ACC112 (cell line): ENCODE measurements around the gene NET1.

Source experiments
- H2AFZ ChIP-seq: fragments of 200-600 bp; sonication (generic); one replicate; pipeline ENCODE4 v1.6.0; 2017; ENCODE audit warnings: antibody characterized with exemption, low read length; ENCODE audit not compliant: unreplicated experiment
- H3K27ac ChIP-seq: fragments of 200-600 bp; sonication (generic); 2 replicates; pipeline ENCODE4 v1.5.1; 2014; ENCODE audit warnings: low read depth, mild to moderate bottlenecking, antibody characterized with exemption, low read length, moderate library complexity
- H3K27me3 ChIP-seq: fragments of 200-600 bp; sonication (generic); 2 replicates; pipeline ENCODE4 v1.6.1; 2014; ENCODE audit warnings: mild to moderate bottlenecking, antibody characterized with exemption, low read length, moderate library complexity, mixed read lengths; ENCODE audit not compliant: insufficient read depth
- H3K36me3 ChIP-seq: fragments of 200-600 bp; sonication (generic); 2 replicates; pipeline ENCODE4 v1.6.1; 2016; ENCODE audit warnings: mild to moderate bottlenecking, antibody characterized with exemption, low read length, moderate library complexity, mixed read lengths; ENCODE audit not compliant: insufficient read depth
- H3K4me1 ChIP-seq: fragments of 200-600 bp; sonication (generic); one replicate; pipeline ENCODE4 v1.6.1; 2016; ENCODE audit warnings: low read length, mixed read lengths; ENCODE audit not compliant: insufficient read depth, unreplicated experiment, control insufficient read depth
- H3K4me3 ChIP-seq: fragments of 200-600 bp; sonication (generic); 2 replicates; pipeline ENCODE4 v1.5.1; 2014; ENCODE audit warnings: mild to moderate bottlenecking, low read depth, low read length
- H3K79me2 ChIP-seq: fragments of 200-600 bp; sonication (generic); one replicate; pipeline ENCODE4 v1.6.0; 2016; ENCODE audit warnings: low read length; ENCODE audit not compliant: control insufficient read depth, unreplicated experiment, insufficient read depth

NET1 gene

DNA sequence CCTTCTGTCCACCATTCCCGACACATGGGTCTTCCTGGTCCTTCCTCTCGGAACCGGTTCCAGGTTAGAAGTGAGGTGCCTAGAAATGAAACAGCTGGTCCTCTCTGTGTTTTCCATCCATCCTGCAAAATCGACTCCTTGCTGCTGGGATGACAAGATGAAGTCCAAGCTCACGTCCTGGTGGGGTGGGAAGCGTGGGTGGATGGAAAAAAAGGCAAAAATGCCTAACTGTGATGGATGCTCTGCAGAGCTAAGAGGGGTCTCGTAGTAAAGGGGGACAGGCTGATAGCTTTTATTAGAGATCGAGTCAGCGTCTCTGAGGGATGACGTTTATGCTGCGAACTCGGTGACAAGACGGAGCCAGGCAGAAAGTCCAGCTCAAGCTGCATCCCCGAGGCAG is 72.9 kb downstream of the NET1 start:
- H2AFZ ChIP-seq, result no peak overlapping the region
- H3K4me3 ChIP-seq, result no peak overlapping the region
- peaks cover 17% of the 10 kb centered on the region; the same call in 1 of the 2 replicates for H3K27me3 ChIP-seq
- H3K79me2 ChIP-seq, result no peaks in the 10 kb centered on the region
- no peaks in the 10 kb centered on the region for H3K4me1 ChIP-seq
- H3K36me3 ChIP-seq, result no peaks in the 10 kb centered on the region
- no peak overlapping the region for H3K27ac ChIP-seq

- Histone ChIP-seq H3K27ac (no peak overlapping the region), H3K79me2 (no peaks in the 10 kb centered on the region)
Measured at GRCh38 chr10:5485948-5486852, 73.8 kb downstream of the NET1 start.

DNA sequence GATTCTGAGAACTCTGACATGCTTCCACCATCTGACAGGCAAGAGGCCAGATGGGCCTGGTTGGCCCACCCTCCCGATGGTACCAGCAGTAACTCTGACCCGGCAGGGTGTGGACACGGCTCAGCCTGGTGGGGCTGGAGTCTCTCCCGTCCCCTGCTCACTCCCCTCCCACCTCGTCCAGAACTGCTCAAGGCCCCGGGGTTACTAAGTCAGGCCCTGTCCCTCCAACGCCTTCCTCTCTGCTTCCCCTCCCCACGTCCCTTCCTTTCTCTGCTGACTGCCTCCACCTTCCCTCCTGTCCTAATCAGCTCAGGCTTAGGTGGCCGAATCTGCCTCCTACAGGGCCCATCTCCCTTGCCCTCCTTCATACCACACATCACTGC is 74.5 kb downstream of the NET1 start:
- H2AFZ ChIP-seq, result no peak overlapping the region
- no peaks in the 10 kb centered on the region for H3K36me3 ChIP-seq
- peaks cover 17% of the 10 kb centered on the region; the same call in 1 of the 2 replicates for H3K27me3 ChIP-seq
- no peaks in the 10 kb centered on the region for H3K79me2 ChIP-seq
- H3K27ac ChIP-seq, result no peak overlapping the region
- H3K4me3 ChIP-seq, result no peak overlapping the region
- H3K4me1 ChIP-seq, result no peaks in the 10 kb centered on the region

More at GRCh38 chr10:5485948-5486852, 73.8 kb downstream of the NET1 start:
- Histone ChIP-seq H3K36me3 (no peaks in the 10 kb centered on the region), H3K4me1 (no peaks in the 10 kb centered on the region), H3K4me3 (no peak overlapping the region), H2AFZ (no peak overlapping the region), H3K27me3 (peaks cover 17% of the 10 kb centered on the region; the same call in 1 of the 2 replicates)

DNA sequence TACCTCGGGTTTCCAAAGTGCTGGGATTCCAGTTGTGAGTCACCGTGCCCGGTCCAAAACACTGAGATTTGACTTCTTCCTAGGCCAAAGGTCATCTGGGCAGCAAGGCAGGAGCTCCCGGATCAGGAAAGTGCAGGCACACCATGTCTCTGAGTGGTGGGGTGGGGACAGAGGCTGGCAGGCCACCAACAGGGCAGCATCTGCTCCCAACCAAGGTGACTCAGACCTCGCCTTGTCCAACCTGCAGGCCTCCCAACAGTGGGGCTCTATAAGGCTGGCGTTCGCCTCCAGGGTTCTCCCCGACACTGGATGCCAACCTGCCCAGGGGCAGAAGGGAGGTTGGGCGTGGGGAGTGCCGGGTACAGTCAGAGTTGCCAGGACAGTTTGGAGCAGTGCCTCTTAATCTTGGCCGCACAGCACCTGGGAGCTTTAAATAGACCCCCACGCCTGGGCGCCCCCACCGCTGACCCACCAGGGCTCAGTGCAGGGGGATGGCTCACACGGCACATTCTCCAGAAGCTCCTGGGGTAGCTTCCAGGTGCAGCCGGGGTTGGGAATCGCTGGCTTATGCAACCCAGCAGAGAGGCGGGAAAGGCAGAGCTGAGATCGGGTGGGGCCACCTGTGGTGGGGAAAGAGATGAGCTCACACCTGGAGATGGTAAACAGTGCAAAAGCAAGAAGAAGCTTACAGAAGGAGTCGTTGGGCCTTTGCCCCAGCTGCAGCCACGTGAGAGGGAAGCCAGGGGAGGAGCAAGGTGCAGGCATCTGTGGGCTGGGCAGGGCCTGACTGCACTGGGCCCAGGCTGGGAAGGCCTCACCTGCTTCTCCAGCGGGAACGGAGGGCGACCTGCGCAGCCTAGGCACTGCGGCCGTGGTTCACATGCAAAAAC is 76.2 kb downstream of the NET1 start:
- H3K27ac ChIP-seq, result no peak overlapping the region
- no peak overlapping the region for H2AFZ ChIP-seq
- H3K4me1 ChIP-seq, result no peaks in the 10 kb centered on the region
- no peak overlapping the region for H3K4me3 ChIP-seq
- no peaks in the 10 kb centered on the region for H3K79me2 ChIP-seq
- H3K27me3 ChIP-seq, result peaks cover 17% of the 10 kb centered on the region; the same call in 1 of the 2 replicates
- H3K36me3 ChIP-seq, result no peaks in the 10 kb centered on the region

- Histone ChIP-seq H3K36me3 (no peaks in the 10 kb centered on the region), H3K27ac (no peak overlapping the region), H3K79me2 (no peaks in the 10 kb centered on the region), H3K4me1 (no peaks in the 10 kb centered on the region), H3K4me3 (no peak overlapping the region), H2AFZ (no peak overlapping the region), H3K27me3 (peaks cover 10% of the 10 kb centered on the region; the same call in 1 of the 2 replicates)
Measured at GRCh38 chr10:5490032-5490431, 77.7 kb downstream of the NET1 start.

- Histone ChIP-seq H3K27ac (no peak overlapping the region), H3K36me3 (no peaks in the 10 kb centered on the region), H2AFZ (no peak overlapping the region), H3K79me2 (no peaks in the 10 kb centered on the region), H3K27me3 (peaks cover 5% of the 10 kb centered on the region; the same call in 1 of the 2 replicates), H3K4me1 (no peaks in the 10 kb centered on the region), H3K4me3 (no peak overlapping the region)
Measured at GRCh38 chr10:5490698-5491464, 78.5 kb downstream of the NET1 start.

GRCh38 chr10:5491477-5491876 is 79.1 kb downstream of the NET1 start:
- Histone ChIP-seq H3K4me1 (no peaks in the 10 kb centered on the region), H2AFZ (no peak overlapping the region), H3K4me3 (no peak overlapping the region), H3K27ac (no peak overlapping the region), H3K36me3 (no peaks in the 10 kb centered on the region), H3K79me2 (no peaks in the 10 kb centered on the region), H3K27me3 (no peaks in the 10 kb centered on the region)

DNA sequence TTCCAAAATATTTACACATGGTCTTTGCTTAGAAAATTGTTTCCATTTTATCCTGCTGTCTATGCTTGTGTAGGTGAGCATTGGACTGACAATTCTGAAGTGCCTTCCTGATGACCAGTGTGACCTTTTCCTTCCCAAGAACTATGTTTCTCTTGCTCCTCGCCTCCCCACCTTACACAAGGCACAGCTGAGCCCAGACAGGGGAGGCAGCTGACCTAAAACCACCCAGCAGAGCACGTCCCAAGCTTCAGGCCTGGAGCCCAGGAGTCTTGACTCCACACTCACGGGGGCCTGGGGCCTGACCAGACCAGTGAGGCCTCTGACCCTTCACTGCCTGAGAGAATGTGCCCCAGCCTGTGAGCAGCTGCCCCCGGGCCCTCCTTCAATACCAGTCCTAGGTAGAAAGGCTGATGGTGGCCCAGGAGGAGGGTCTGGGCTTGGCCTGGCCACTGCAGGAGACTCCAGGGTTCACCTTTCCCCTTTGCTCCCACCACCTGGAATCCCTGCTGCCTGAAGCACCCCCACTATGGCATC is 80.0 kb downstream of the NET1 start:
- H3K27me3 ChIP-seq, result 0 out of 2 replicates have a peak, but pooled peaks cover under 1% of the 10 kb centered on the region
- H3K79me2 ChIP-seq, result no peaks in the 10 kb centered on the region
- no peaks in the 10 kb centered on the region for H3K36me3 ChIP-seq
- no peaks in the 10 kb centered on the region for H3K4me1 ChIP-seq
- no peak overlapping the region for H3K4me3 ChIP-seq
- H2AFZ ChIP-seq, result no peak overlapping the region
- no peak overlapping the region for H3K27ac ChIP-seq

DNA sequence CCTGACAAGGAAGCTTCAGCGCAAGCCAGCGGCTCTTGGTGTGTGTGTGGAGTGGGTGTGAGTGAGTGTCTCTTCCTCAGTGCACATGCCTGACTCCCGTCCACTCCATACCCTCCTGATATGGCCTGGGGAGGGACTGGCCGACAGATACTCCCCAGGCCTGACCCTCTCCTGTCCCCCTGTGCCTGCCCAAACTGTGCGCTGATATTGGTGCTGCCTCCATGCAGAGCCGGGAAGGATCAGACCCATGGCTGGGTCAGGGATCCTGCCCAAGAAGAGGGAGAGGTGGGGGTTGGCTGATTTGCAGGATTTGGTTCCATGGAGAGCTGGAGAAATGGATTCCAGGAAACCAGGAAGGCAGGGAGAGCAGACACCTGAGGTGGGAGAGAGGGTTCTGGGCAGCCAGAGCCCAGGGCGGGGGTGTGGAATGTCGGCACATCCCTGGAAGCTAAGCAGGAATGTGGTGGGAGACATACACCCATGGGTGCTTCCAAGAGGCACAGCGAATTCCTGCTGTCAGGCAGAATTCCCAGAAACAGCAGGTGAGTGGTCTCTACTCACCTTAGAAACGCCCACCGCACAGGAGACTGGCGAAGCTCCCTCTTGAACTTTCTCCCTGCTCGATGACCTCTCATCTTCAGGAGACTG is 80.7 kb downstream of the NET1 start:
- Histone ChIP-seq H3K4me1 (no peaks in the 10 kb centered on the region), H3K36me3 (no peaks in the 10 kb centered on the region), H3K79me2 (no peaks in the 10 kb centered on the region), H3K4me3 (no peak overlapping the region), H3K27me3 (0 out of 2 replicates have a peak, but pooled peaks cover 4% of the 10 kb centered on the region), H2AFZ (no peak overlapping the region), H3K27ac (no peak overlapping the region)
